ENCODE results near the gene DCAF7.

DNA sequence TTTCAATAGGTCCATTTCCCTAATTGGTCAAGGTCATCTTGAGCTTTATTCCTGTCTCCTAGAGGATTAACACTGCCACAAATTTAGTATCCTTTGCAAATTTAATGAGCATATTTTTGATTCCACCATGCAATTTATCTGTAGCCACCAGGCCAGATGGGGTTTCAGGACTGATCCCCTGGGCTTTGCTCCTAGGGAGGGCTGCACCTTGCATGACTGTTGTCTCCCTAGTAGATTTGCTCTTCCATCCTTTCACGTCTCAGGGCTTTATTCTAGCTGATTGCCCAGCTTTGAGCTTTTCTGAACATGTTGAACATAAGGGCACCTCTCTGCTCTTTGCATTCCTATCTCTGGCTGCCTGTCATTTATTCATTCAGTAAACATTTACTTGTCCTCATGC, 34.9 kb upstream of the DCAF7 start:
- TF ChIP-seq, protein P1, sequence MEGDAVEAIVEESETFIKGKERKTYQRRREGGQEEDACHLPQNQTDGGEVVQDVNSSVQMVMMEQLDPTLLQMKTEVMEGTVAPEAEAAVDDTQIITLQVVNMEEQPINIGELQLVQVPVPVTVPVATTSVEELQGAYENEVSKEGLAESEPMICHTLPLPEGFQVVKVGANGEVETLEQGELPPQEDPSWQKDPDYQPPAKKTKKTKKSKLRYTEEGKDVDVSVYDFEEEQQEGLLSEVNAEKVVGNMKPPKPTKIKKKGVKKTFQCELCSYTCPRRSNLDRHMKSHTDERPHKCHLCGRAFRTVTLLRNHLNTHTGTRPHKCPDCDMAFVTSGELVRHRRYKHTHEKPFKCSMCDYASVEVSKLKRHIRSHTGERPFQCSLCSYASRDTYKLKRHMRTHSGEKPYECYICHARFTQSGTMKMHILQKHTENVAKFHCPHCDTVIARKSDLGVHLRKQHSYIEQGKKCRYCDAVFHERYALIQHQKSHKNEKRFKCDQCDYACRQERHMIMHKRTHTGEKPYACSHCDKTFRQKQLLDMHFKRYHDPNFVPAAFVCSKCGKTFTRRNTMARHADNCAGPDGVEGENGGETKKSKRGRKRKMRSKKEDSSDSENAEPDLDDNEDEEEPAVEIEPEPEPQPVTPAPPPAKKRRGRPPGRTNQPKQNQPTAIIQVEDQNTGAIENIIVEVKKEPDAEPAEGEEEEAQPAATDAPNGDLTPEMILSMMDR (IDR thresholded peaks at IDR 0.05; ENCODE audit: low read depth, low read length, missing input control) = no peak
- TF ChIP-seq SP1 (IDR thresholded peaks at IDR 0.05) (no peak), REST (IDR thresholded peaks at IDR 0.05) (no peak), RAD21 (IDR thresholded peaks at IDR 0.05) (no peak), ZBTB33 (IDR thresholded peaks at IDR 0.05) (no peak), MAX (IDR thresholded peaks at IDR 0.05) (no peak), JUND (IDR thresholded peaks at IDR 0.05) (no peak), ATF3 (IDR thresholded peaks at IDR 0.05) (no peak), TAF1 (conservative IDR thresholded peaks at IDR 0.05) (no peak), RXRA (IDR thresholded peaks at IDR 0.05) (no peak), FOXA1 (IDR thresholded peaks at IDR 0.05) (no peak), YY1 (IDR thresholded peaks at IDR 0.05) (no peak), EGR1 (IDR thresholded peaks at IDR 0.05; ENCODE audit: low read depth in 2 of 2) (no peak)
